Fibroblast of lung (primary cell): ENCODE results near the gene SEMA6A. TPM values are rescaled to one million over a fixed set of nuclear protein-coding genes. Genes with fewer than 3 reads are reported as not detected.

Source experiments
- DNase-seq, 2 donors: peaks; one replicate each; pipeline versions ENCODE4 v3.0.0 to v3.0.0-alpha.2; 2010; ENCODE audit warnings: low read depth in 2 of 2
- H2AFZ ChIP-seq: 2 replicates; pipeline ENCODE4 v1.5.1; 2012; ENCODE audit warnings: low read length, control low read depth, inconsistent platforms
- H3K27ac ChIP-seq: 2 replicates; pipeline ENCODE4 v1.5.1; 2011; ENCODE audit warnings: low read length, control low read depth; ENCODE audit not compliant: insufficient read depth
- H3K27me3 ChIP-seq: 2 replicates; pipeline ENCODE4 v1.5.1; 2011; ENCODE audit warnings: mild to moderate bottlenecking, low read length; ENCODE audit not compliant: control insufficient read depth, insufficient read depth
- H3K36me3 ChIP-seq: 2 replicates; pipeline ENCODE4 v1.5.1; 2011; ENCODE audit warnings: low read length; ENCODE audit not compliant: control insufficient read depth, insufficient read depth
- H3K4me1 ChIP-seq: 2 replicates; pipeline ENCODE4 v1.5.1; 2011; ENCODE audit warnings: low read length; ENCODE audit not compliant: control insufficient read depth, insufficient read depth; ENCODE audit errors: extremely low read depth
- H3K4me2 ChIP-seq: 2 replicates; pipeline ENCODE4 v1.5.1; 2011; ENCODE audit warnings: low read length, control low read depth; ENCODE audit not compliant: insufficient read depth; ENCODE audit errors: extremely low read depth
- H3K4me3 ChIP-seq, 4 experiments: fragments of 200-600 bp in 1 of 4; sonication (generic) in 1 of 4; replicated peaks in 1 of 4; 2 replicates each; pipeline ENCODE4 v1.5.1; 2011 to 2016; ENCODE audit warnings: low read length in 4 of 4, low read depth in 3 of 4, mild to moderate bottlenecking in 3 of 4, control low read depth in 2 of 4, inconsistent platforms in 1 of 4, mixed read lengths in 1 of 4; ENCODE audit not compliant: insufficient read depth in 1 of 4; ENCODE audit errors: control extremely low read depth in 1 of 4
- H3K79me2 ChIP-seq: 2 replicates; pipeline ENCODE4 v1.5.1; 2012; ENCODE audit warnings: mild to moderate bottlenecking, low read length, inconsistent platforms; ENCODE audit not compliant: control insufficient read depth, insufficient read depth
- H3K9ac ChIP-seq: 2 replicates; pipeline ENCODE4 v1.5.1; 2011; ENCODE audit warnings: mild to moderate bottlenecking, low read length, control low read depth; ENCODE audit not compliant: insufficient read depth
- H3K9me3 ChIP-seq: 2 replicates; pipeline ENCODE4 v1.5.1; 2012; ENCODE audit warnings: low read depth, low read length; ENCODE audit not compliant: control insufficient read depth, insufficient read depth
- H4K20me1 ChIP-seq: 2 replicates; pipeline ENCODE4 v1.5.1; 2011; ENCODE audit warnings: low read length; ENCODE audit not compliant: control insufficient read depth, insufficient read depth; ENCODE audit errors: extremely low read depth
- CTCF ChIP-seq, 2 donors: IDR thresholded peaks in 1 of 2; conservative IDR thresholded peaks in 1 of 2; 1 replicate in 1 of 2; 2 replicates in 1 of 2; pipeline ENCODE4 v1.5.1; 2011 to 2012; ENCODE audit warnings: low read length in 2 of 2, control low read depth in 1 of 2, inconsistent platforms in 1 of 2, low read depth in 1 of 2, mild to moderate bottlenecking in 1 of 2
- EZH2 ChIP-seq: IDR thresholded peaks from 2 replicates; pipeline ENCODE4 v1.5.1; 2012; ENCODE audit warnings: low read length, control low read depth, mild to moderate bottlenecking; ENCODE audit errors: missing control alignments
- polyA plus RNA-seq, 2 donors: library from polyadenylated mRNA; depleted of rRNA in 1 of 2; stranded (reverse) in 1 of 2; unstranded in 1 of 2; fragments of >200 nt; gene quantifications; 2 replicates each; pipeline ENCODE4 v1.2.1, GENCODE V29; 2011 to 2012; ENCODE audit warnings: missing spikeins in 1 of 2
- total RNA-seq: library from RNA; depleted of rRNA; stranded (reverse); fragments of >200 nt; gene quantifications from 2 replicates; pipeline ENCODE4 v1.2.1, GENCODE V29; 2014

Gene SEMA6A
- total and polyA plus RNA-seq, 2 donors (not counting 1 experiment from before 2014, with no cell fraction given): 0.17 to 0.22 TPM

GRCh38 chr5:116423587-116424257, 150.9 kb downstream of the SEMA6A start:
- no peak overlapping the region for H2AFZ ChIP-seq
- no peaks in the 10 kb centered on the region for H3K79me2 ChIP-seq
- H3K36me3 ChIP-seq: no peaks in the 10 kb centered on the region
- no peak overlapping the region for H3K27ac ChIP-seq
- no peaks in the 10 kb centered on the region for H3K27me3 ChIP-seq
- H3K4me1 ChIP-seq: no peaks in the 10 kb centered on the region
- DNase-seq: no peak
- no peak overlapping the region for H3K4me2 ChIP-seq
- H3K9ac ChIP-seq: no peak overlapping the region
- TF ChIP-seq EZH2 (no peak), CTCF (conservative IDR thresholded peaks at IDR 0.05 in 1 of 2, IDR thresholded peaks at IDR 0.05 in 1 of 2; ENCODE audit: low read depth in 1 of 2, low read length in 2 of 2) (no peak)
- no peaks in the 10 kb centered on the region for H3K9me3 ChIP-seq
- H3K4me3 ChIP-seq: no peak overlapping the region
- H4K20me1 ChIP-seq: no peaks in the 10 kb centered on the region

- Histone ChIP-seq H2AFZ (no peak overlapping the region), H3K4me2 (no peak overlapping the region), H4K20me1 (no peaks in the 10 kb centered on the region), H3K79me2 (no peaks in the 10 kb centered on the region), H3K27me3 (no peaks in the 10 kb centered on the region), H3K9me3 (no peaks in the 10 kb centered on the region), H3K4me3 (no peak overlapping the region), H3K36me3 (no peaks in the 10 kb centered on the region), H3K27ac (no peak overlapping the region), H3K4me1 (no peaks in the 10 kb centered on the region), H3K9ac (no peak overlapping the region)
- TF ChIP-seq CTCF (conservative IDR thresholded peaks at IDR 0.05 in 1 of 2, IDR thresholded peaks at IDR 0.05 in 1 of 2; ENCODE audit: low read depth in 1 of 2, low read length in 2 of 2) (no peak), EZH2 (no peak)
- DNase-seq: peak in 1 of 2 donors; percentile 8
Observed at GRCh38 chr5:116423141-116423540, 151.5 kb downstream of the SEMA6A start.

DNA sequence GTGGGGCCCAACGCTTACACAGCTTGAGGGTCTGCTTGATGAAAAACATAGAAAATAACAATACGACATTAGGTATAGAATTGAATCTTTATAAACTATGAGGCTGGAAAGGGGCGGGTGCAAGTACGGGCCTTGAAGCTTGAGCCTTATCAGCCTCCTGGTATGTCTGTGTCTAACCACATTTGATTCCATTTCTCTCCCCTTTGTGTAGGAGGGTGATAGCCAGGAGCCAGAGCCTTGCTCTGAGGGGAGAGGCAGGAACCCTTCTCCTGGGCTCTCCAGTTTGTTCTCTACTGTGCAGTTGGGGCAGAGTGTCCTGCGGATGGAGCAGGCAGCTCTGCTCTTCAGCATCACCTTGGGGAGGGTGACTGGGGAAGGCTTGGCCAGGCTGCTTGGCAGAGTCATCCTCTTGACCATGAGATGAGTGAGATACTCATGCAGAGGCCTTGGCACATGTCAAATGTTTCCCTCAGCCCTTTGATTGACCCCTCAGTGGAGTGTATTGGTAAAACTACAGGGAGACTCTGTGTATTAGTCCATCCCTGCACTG, 153.5 kb downstream of the SEMA6A start:
- Histone ChIP-seq H3K36me3 (no peaks in the 10 kb centered on the region), H3K79me2 (no peaks in the 10 kb centered on the region), H3K4me2 (no peak overlapping the region)

More for the DNA sequence above, 153.5 kb downstream of the SEMA6A start:
- Histone ChIP-seq H3K27ac (no peak overlapping the region), H3K27me3 (no peaks in the 10 kb centered on the region), H3K4me3 (no peak overlapping the region), H4K20me1 (no peaks in the 10 kb centered on the region), H2AFZ (no peak overlapping the region), H3K9ac (no peak overlapping the region), H3K4me1 (no peaks in the 10 kb centered on the region), H3K9me3 (no peaks in the 10 kb centered on the region)
- DNase-seq: peak in 1 of 2 donors; percentile 32
- TF ChIP-seq EZH2: no peak
- no peak for TF ChIP-seq CTCF (conservative IDR thresholded peaks at IDR 0.05 in 1 of 2, IDR thresholded peaks at IDR 0.05 in 1 of 2; ENCODE audit: low read depth in 1 of 2, low read length in 2 of 2)
